Progenitor cell of endocrine pancreas (in vitro differentiated cells): Measurements from ENCODE around the gene TMEM120B. TPM values are rescaled to one million over a fixed set of nuclear protein-coding genes. Genes with fewer than 3 reads are reported as not detected.

Experiments
- DNase-seq: peaks from one replicate; pipeline ENCODE4 v3.0.0; 2021; ENCODE audit warnings: low spot score; ENCODE audit not compliant: unreplicated experiment
- H3K27ac Mint-ChIP-seq: 2 replicates; pipeline ENCODE4 v1.8.0; 2021; ENCODE audit warnings: mild to moderate bottlenecking, moderate library complexity, mixed read lengths
- H3K27me3 Mint-ChIP-seq: 2 replicates; pipeline ENCODE4 v1.8.0; 2021; ENCODE audit warnings: mixed read lengths
- H3K36me3 Mint-ChIP-seq: 2 replicates; pipeline ENCODE4 v1.8.0; 2022; ENCODE audit warnings: mixed read lengths; ENCODE audit not compliant: insufficient read depth
- H3K4me1 Mint-ChIP-seq: 2 replicates; pipeline ENCODE4 v1.8.0; 2021; ENCODE audit warnings: low read depth, mixed read lengths
- H3K4me3 Mint-ChIP-seq: 2 replicates; pipeline ENCODE4 v1.8.0; 2021; ENCODE audit warnings: low read depth, mild to moderate bottlenecking, moderate library complexity, mixed read lengths
- H3K9me3 Mint-ChIP-seq: 2 replicates; pipeline ENCODE4 v1.8.0; 2021; ENCODE audit warnings: low read depth, mixed read lengths
- CTCF ChIP-seq: fragments of 200-600 bp; sonication (generic); IDR thresholded peaks from one replicate; pipeline ENCODE4 v1.5.0; 2021; ENCODE audit warnings: antibody characterized with exemption, mild to moderate bottlenecking; ENCODE audit not compliant: unreplicated experiment
- total RNA-seq: library from RNA; stranded (reverse); gene quantifications from 2 replicates; pipeline ENCODE4 v1.2.1, GENCODE V29; 2021

Gene TMEM120B
- total RNA-seq, 1 donor from 2014 or later = 16.1 TPM

DNA sequence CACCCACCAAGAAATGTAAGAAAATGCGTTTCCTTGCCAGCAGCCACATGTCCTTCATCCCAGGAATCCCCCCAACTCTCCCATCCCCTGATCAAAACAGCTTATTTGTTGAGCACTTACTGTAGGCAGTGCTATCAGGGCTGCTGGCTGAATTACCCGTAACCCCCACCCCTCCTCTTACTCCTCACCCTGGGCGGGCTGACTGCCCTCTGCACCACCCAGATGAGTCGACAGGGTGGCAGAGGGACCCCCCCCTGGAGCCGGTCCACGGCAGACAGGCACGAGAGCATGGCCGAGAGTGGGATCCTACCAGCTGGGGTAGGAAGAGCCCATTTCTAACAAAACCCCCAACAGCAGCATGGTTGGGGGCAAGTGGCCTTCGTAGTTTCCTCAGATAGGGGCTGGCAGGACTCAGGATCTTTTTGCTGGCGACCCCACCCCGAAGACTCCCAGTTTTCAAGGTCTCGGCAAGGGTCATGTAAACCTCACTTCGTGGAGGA, 82.0 kb downstream of the TMEM120B start:
- H3K9me3 Mint-ChIP-seq = no peaks in the 10 kb centered on the region
- peaks cover 13% of the 10 kb centered on the region for H3K36me3 Mint-ChIP-seq
- H3K27ac Mint-ChIP-seq = peak overlapping the region; percentile 89
- TF ChIP-seq CTCF = no peak
- peaks cover 6% of the 10 kb centered on the region for H3K27me3 Mint-ChIP-seq
- peak overlapping the region; percentile 63 for H3K4me3 Mint-ChIP-seq
- DNase-seq = no peak
- peaks cover 35% of the 10 kb centered on the region for H3K4me1 Mint-ChIP-seq

DNA sequence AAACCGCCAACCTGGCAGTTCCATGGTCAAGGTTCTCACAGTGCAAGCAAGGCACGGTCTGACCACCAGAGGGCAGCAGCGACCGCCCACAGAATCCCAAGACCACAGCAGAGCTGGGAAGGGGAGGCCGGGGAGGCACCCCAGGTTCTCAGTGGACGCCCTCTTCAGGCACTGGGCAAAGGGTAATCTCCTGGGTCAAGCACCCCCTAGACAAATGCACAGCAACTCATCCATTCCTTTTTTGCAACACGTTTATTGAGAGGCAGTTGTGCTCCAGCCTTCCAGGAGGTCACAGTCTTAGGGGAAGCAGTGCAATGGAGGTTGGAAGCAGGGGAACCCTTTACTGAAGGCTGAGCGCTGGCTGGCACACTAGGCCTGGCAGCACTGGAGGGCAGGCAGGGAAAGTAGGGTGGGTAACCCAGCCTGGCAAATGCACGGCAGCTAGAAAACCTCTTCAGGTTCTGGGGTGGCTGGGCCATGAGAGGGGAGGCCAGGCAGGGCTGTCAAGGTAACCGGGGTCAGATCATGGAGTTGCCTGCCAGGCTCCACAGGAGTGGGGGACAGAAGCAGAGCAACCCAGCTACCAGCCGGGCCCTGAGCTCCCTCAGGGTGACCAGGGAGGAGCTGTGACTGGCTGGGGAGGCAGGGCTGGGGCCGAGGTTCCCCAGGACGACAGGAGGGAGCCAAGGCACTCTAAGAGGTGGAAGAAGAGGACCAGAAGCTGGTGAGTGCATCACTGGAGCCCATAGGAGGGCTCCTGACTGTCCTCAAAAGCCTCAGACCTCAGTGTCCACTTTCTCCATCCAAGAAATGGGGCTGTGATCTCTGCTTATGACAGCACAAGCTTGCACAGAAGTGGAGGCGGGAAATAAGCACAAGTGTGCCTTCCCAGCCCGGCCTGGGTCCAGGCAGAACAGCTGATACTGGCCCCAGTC, 82.7 kb downstream of the TMEM120B start:
- Mint-ChIP-seq H3K27ac (peak overlapping the region; percentile 89), H3K4me1 (peaks cover 35% of the 10 kb centered on the region), H3K27me3 (peaks cover 5% of the 10 kb centered on the region)

GRCh38 chr12:121796855-121797751, 84.6 kb downstream of the TMEM120B start:
- DNase-seq = peak; percentile 74
- peak overlapping the region; percentile 96 for H3K27ac Mint-ChIP-seq
- H3K9me3 Mint-ChIP-seq = no peaks in the 10 kb centered on the region
- TF ChIP-seq CTCF = peak; percentile 36
- peaks cover 2% of the 10 kb centered on the region for H3K27me3 Mint-ChIP-seq
- H3K4me1 Mint-ChIP-seq = peaks cover 35% of the 10 kb centered on the region
- H3K36me3 Mint-ChIP-seq = peaks cover 18% of the 10 kb centered on the region
- H3K4me3 Mint-ChIP-seq = peak overlapping the region; percentile 56

More for the DNA sequence above, 82.7 kb downstream of the TMEM120B start:
- H3K36me3 Mint-ChIP-seq = peaks cover 13% of the 10 kb centered on the region
- H3K9me3 Mint-ChIP-seq = no peaks in the 10 kb centered on the region
- TF ChIP-seq CTCF = peak; percentile 88
- DNase-seq = peak; percentile 87
- H3K4me3 Mint-ChIP-seq = peak overlapping the region; percentile 51

- H3K27ac Mint-ChIP-seq = peak overlapping the region; percentile 96
- no peaks in the 10 kb centered on the region for H3K9me3 Mint-ChIP-seq
- H3K4me1 Mint-ChIP-seq = peaks cover 33% of the 10 kb centered on the region
- TF ChIP-seq CTCF = no peak
- DNase-seq = no peak
- H3K27me3 Mint-ChIP-seq = no peaks in the 10 kb centered on the region
- H3K4me3 Mint-ChIP-seq = peak overlapping the region; percentile 77
- H3K36me3 Mint-ChIP-seq = peaks cover 18% of the 10 kb centered on the region
These were observed 85.6 kb downstream of the TMEM120B start for GRCh38 chr12:121797937-121798786.
